T-helper 2 cell treated with Interferon-gamma antibody and Interleukin-4, amounts not matched to agents 5 μg/mL and 100 μg/mL, for 36 hours (primary cell): ENCODE data around the gene RNF182.
"Not testable (repeated sequence)": the region's sequence is repeated elsewhere in the genome, so short reads cannot be mapped to it uniquely, and the experiment has no call there.

ENCODE experiments used
- DNase-seq: peaks from one replicate; pipeline ENCODE4 v3.0.0; 2021; ENCODE audit warnings: low spot score
- H3K27ac Mint-ChIP-seq: one replicate; pipeline ENCODE4 v1.8.0; 2021; ENCODE audit warnings: mild to moderate bottlenecking, mixed read lengths
- H3K27me3 Mint-ChIP-seq: one replicate; pipeline ENCODE4 v1.8.0; 2021; ENCODE audit warnings: low read depth, mixed read lengths
- H3K36me3 Mint-ChIP-seq: one replicate; pipeline ENCODE4 v1.8.0; 2021; ENCODE audit warnings: low read depth, mixed read lengths
- H3K4me1 Mint-ChIP-seq: one replicate; pipeline ENCODE4 v1.8.0; 2021; ENCODE audit warnings: low read depth, mixed read lengths
- H3K4me3 Mint-ChIP-seq: one replicate; pipeline ENCODE4 v1.8.0; 2022; ENCODE audit warnings: mild to moderate bottlenecking, moderate library complexity, mixed read lengths
- H3K9me3 Mint-ChIP-seq: one replicate; pipeline ENCODE4 v1.8.0; 2021; ENCODE audit warnings: mixed read lengths

The RNF182 gene

GRCh38 chr6:14012313-14013030 is 87.7 kb downstream of the RNF182 start:
- H3K9me3 Mint-ChIP-seq = no peaks in the 10 kb centered on the region
- H3K27ac Mint-ChIP-seq = no peak overlapping the region
- H3K27me3 Mint-ChIP-seq = peaks cover 18% of the 10 kb centered on the region
- no peaks in the 10 kb centered on the region for H3K36me3 Mint-ChIP-seq
- no peak for DNase-seq
- H3K4me1 Mint-ChIP-seq = no peaks in the 10 kb centered on the region
- no peak overlapping the region for H3K4me3 Mint-ChIP-seq

DNA sequence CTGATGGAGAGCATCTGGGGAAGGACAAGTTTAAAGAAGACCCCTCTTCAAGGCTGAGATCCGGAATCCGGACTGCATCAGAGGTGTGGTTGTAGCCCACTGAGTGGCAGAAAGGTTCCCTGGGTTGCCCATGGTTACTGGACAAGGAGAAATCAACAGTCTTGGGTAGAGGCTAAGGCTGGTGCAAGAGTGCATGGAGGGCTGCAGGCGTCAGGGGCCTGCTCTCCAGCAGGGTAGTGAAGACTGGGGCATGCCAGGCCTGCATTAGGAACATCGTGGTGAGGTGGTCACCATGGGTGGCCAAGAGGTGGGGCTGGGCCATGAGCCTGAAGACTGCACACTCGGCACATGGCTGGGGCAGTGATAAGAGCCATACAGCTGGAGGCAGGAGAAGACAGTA is 91.2 kb downstream of the RNF182 start:
- Mint-ChIP-seq H3K9me3 (no peaks in the 10 kb centered on the region), H3K36me3 (no peaks in the 10 kb centered on the region), H3K27ac (no peak overlapping the region), H3K4me3 (no peak overlapping the region), H3K27me3 (peaks cover 15% of the 10 kb centered on the region), H3K4me1 (no peaks in the 10 kb centered on the region)
- no peak for DNase-seq

- no peak for DNase-seq
- Mint-ChIP-seq H3K4me1 (no peaks in the 10 kb centered on the region), H3K36me3 (no peaks in the 10 kb centered on the region), H3K27me3 (peaks cover 15% of the 10 kb centered on the region), H3K4me3 (no peak overlapping the region), H3K27ac (no peak overlapping the region), H3K9me3 (no peaks in the 10 kb centered on the region)
Observed at GRCh38 chr6:14016432-14016831, 91.7 kb downstream of the RNF182 start.

- DNase-seq = no peak
- Mint-ChIP-seq H3K4me1 (no peaks in the 10 kb centered on the region), H3K27ac (no peak overlapping the region), H3K27me3 (peaks cover 15% of the 10 kb centered on the region), H3K9me3 (no peaks in the 10 kb centered on the region), H3K4me3 (no peak overlapping the region), H3K36me3 (no peaks in the 10 kb centered on the region)
Observed at GRCh38 chr6:14016935-14017625, 92.3 kb downstream of the RNF182 start.

GRCh38 chr6:14017626-14018475 is 93.1 kb downstream of the RNF182 start:
- no peak overlapping the region for H3K27ac Mint-ChIP-seq
- no peak overlapping the region for H3K4me3 Mint-ChIP-seq
- no peak for DNase-seq

DNA sequence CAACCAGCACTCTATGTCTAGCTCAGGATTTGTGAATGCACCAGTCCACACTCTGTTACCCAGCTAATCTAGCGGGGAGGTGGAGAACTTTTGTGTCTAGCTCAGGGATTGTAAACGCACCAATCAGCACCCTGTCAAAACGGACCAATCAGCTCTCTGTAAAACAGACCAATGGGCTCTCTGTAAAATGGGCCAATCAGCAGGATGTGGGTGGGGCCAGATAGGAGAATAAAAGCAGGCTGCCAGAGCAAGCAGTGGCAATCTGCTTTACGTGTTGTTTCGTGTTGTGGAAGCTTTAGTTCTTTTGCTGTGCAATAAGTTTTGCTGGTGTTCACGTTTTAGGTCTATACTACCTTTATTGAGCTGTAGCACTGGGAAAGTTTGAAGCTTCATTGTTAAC is 93.8 kb downstream of the RNF182 start:
- DNase-seq, H3K4me3 Mint-ChIP-seq, H3K9me3 Mint-ChIP-seq, H3K4me1 Mint-ChIP-seq, H3K27ac Mint-ChIP-seq, H3K36me3 Mint-ChIP-seq: not testable (repeated sequence)
- peaks cover 12% of the 10 kb centered on the region for H3K27me3 Mint-ChIP-seq

More at GRCh38 chr6:14017626-14018475, 93.1 kb downstream of the RNF182 start:
- Mint-ChIP-seq H3K36me3 (no peaks in the 10 kb centered on the region), H3K4me1 (no peaks in the 10 kb centered on the region), H3K9me3 (no peaks in the 10 kb centered on the region), H3K27me3 (peaks cover 9% of the 10 kb centered on the region)

DNA sequence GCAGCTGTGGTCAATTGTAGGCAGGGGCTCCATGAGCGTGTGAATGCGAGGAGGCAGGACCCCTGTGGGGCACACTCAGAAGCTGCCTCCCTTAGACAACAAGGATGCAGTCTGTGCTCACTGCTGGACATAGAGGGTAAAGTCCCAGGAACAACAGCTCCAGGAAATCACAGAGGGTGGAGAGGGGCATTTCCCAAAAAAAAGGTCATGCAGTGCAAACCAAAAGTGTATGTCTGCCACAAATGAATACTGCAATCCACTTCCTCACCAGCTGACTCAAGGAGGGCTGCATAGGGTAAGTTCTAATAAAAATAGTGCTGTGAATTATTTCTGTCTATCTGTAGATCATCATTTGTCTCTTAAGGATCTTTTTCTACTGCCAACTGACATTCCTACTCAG is 95.8 kb downstream of the RNF182 start:
- no peaks in the 10 kb centered on the region for H3K9me3 Mint-ChIP-seq
- DNase-seq = no peak
- H3K4me3 Mint-ChIP-seq = no peak overlapping the region
- H3K36me3 Mint-ChIP-seq = no peaks in the 10 kb centered on the region
- H3K4me1 Mint-ChIP-seq = no peaks in the 10 kb centered on the region
- peaks cover 19% of the 10 kb centered on the region for H3K27me3 Mint-ChIP-seq
- H3K27ac Mint-ChIP-seq = no peak overlapping the region

- no peak for DNase-seq
- H3K9me3 Mint-ChIP-seq = no peaks in the 10 kb centered on the region
- H3K4me3 Mint-ChIP-seq = no peak overlapping the region
- no peak overlapping the region for H3K27ac Mint-ChIP-seq
- H3K36me3 Mint-ChIP-seq = no peaks in the 10 kb centered on the region
- H3K27me3 Mint-ChIP-seq = peaks cover 22% of the 10 kb centered on the region
- no peaks in the 10 kb centered on the region for H3K4me1 Mint-ChIP-seq
Observed at GRCh38 chr6:14021449-14021848, 96.7 kb downstream of the RNF182 start.

- no peak for DNase-seq
- H3K27ac Mint-ChIP-seq = no peak overlapping the region
- H3K27me3 Mint-ChIP-seq = peaks cover 29% of the 10 kb centered on the region
- no peaks in the 10 kb centered on the region for H3K4me1 Mint-ChIP-seq
- H3K4me3 Mint-ChIP-seq = no peak overlapping the region
- H3K36me3 Mint-ChIP-seq = no peaks in the 10 kb centered on the region
- H3K9me3 Mint-ChIP-seq = no peaks in the 10 kb centered on the region
Observed at GRCh38 chr6:14022673-14023072, 97.9 kb downstream of the RNF182 start.

- no peak overlapping the region for H3K4me3 Mint-ChIP-seq
- H3K4me1 Mint-ChIP-seq = no peaks in the 10 kb centered on the region
- DNase-seq = no peak
- peaks cover 36% of the 10 kb centered on the region for H3K27me3 Mint-ChIP-seq
- H3K9me3 Mint-ChIP-seq = no peaks in the 10 kb centered on the region
- no peak overlapping the region for H3K27ac Mint-ChIP-seq
- H3K36me3 Mint-ChIP-seq = no peaks in the 10 kb centered on the region
Observed at GRCh38 chr6:14023855-14024254, 99.1 kb downstream of the RNF182 start.

GRCh38 chr6:14025160-14025559 is 100.4 kb downstream of the RNF182 start:
- no peak overlapping the region for H3K4me3 Mint-ChIP-seq
- H3K4me1 Mint-ChIP-seq = no peaks in the 10 kb centered on the region
- peaks cover 44% of the 10 kb centered on the region for H3K27me3 Mint-ChIP-seq
- no peak for DNase-seq
- no peak overlapping the region for H3K27ac Mint-ChIP-seq
- H3K9me3 Mint-ChIP-seq = no peaks in the 10 kb centered on the region
- H3K36me3 Mint-ChIP-seq = no peaks in the 10 kb centered on the region

DNA sequence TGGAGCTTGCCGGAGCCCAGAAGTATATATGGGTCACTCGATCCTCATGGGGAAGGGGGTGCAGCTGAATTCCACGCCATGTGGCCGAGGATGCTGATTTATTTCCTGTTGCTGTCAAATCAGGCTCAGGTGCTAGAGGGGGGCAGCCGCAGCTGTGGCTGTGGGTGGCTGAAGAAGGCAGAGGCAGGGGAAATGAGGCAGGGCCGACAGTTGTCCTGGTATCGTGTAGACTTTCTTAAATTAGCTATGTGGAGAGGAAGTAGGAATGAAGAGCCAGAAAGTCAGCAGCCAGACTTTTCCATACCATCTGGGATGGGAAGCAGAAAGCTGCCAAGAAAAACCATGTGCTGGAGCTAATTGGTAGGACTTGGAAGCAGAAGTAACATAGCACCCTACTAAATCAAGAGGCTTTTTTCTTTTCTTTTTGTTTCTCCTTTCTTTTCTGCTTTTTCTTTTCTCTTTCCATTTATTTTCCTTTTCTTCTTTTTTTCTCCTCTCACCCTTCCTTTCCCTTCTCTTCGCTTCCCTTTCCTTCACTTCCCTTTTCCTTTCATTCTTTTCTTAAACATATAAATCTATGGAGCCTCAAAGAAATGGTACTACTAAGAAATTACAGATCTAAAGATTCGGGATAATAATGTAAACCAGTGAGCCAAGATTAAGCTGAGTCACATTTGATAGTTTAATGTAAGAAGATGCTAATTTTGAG is 102.2 kb downstream of the RNF182 start:
- Mint-ChIP-seq H3K36me3 (no peaks in the 10 kb centered on the region), H3K27me3 (peaks cover 44% of the 10 kb centered on the region), H3K4me1 (no peaks in the 10 kb centered on the region), H3K9me3 (no peaks in the 10 kb centered on the region), H3K4me3 (no peak overlapping the region), H3K27ac (no peak overlapping the region)
- DNase-seq = no peak

- no peak for DNase-seq
- Mint-ChIP-seq H3K27ac (no peak overlapping the region), H3K4me1 (no peaks in the 10 kb centered on the region), H3K27me3 (peaks cover 41% of the 10 kb centered on the region), H3K9me3 (no peaks in the 10 kb centered on the region), H3K36me3 (no peaks in the 10 kb centered on the region), H3K4me3 (no peak overlapping the region)
Observed at GRCh38 chr6:14028631-14029030, 103.9 kb downstream of the RNF182 start.
